Measurements from ENCODE around the gene GPR33. TPM values are rescaled to one million over a fixed set of nuclear protein-coding genes. Genes with fewer than 3 reads are reported as not detected.
A peak's percentile ranks its signal among the peaks of the same experiment; 100 is the strongest.

GPR33 gene
- total RNA-seq, 1 donor from 2014 or later: not detected

DNA sequence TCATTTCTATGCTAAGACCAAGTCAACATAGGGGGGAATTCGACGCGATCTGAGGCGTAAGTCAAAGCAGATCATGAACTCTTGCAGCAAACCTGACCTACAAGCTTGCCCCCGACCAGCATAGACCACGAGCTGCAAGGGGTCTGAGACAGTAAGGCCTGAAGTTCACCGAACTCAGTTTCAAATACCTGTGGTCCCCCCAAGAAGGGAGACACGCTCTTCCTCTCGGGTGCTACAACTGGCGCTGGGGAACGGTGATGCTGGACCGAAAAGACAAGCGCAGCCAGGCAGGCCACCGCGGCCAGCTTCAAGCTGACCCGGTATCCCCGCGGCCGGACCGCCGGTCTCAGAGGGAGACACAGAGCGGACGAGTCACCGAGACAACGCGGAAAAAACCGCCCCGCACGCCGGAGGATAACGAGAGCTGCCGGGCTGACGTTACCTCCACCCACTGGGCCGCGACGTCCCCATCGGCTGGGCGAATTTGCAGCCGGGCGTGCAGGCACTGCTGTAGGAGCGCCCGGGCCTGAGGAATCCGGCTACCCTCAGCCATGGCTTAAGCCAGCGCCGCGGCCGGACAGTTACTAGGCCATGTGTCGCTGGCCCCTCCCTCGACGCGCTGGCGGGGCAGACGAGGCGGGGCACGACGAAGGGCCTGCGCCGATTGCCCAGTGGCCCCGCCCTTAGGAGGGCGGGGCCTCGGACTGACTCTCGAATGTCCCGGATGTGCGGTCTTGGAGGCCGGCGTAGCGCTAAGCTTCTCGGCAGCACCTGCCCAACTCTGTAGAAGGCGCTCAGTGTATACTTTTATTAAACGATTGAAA lies 30.8 kb downstream of the GPR33 start, which contains the start of gene DTD2:
TSS of gene DTD2 (minus strand) at position 666 of the 824 bp plus-strand sequence. CDS start at position 553, 113 bp downstream.
- DNase-seq (ENCODE audit: extremely low spot score, unreplicated experiment): peak; percentile 97
- no peaks in the 10 kb centered on the region for H3K27me3 Mint-ChIP-seq (ENCODE audit: unreplicated experiment)
- H3K4me1 Mint-ChIP-seq (ENCODE audit: unreplicated experiment): peaks cover 32% of the 10 kb centered on the region
- peak within 1 kb of the TSS; percentile 94 for H3K4me3 Mint-ChIP-seq (ENCODE audit: unreplicated experiment)
- TF ChIP-seq, protein P1, sequence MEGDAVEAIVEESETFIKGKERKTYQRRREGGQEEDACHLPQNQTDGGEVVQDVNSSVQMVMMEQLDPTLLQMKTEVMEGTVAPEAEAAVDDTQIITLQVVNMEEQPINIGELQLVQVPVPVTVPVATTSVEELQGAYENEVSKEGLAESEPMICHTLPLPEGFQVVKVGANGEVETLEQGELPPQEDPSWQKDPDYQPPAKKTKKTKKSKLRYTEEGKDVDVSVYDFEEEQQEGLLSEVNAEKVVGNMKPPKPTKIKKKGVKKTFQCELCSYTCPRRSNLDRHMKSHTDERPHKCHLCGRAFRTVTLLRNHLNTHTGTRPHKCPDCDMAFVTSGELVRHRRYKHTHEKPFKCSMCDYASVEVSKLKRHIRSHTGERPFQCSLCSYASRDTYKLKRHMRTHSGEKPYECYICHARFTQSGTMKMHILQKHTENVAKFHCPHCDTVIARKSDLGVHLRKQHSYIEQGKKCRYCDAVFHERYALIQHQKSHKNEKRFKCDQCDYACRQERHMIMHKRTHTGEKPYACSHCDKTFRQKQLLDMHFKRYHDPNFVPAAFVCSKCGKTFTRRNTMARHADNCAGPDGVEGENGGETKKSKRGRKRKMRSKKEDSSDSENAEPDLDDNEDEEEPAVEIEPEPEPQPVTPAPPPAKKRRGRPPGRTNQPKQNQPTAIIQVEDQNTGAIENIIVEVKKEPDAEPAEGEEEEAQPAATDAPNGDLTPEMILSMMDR (IDR thresholded peaks at IDR 0.05): no peak
- no peaks in the 10 kb centered on the region for H3K9me3 Mint-ChIP-seq (ENCODE audit: unreplicated experiment)
- no peaks in the 10 kb centered on the region for H3K36me3 Mint-ChIP-seq (ENCODE audit: unreplicated experiment)
- H3K27ac Mint-ChIP-seq (ENCODE audit: unreplicated experiment): peak within 1 kb of the TSS; percentile 97

DNA sequence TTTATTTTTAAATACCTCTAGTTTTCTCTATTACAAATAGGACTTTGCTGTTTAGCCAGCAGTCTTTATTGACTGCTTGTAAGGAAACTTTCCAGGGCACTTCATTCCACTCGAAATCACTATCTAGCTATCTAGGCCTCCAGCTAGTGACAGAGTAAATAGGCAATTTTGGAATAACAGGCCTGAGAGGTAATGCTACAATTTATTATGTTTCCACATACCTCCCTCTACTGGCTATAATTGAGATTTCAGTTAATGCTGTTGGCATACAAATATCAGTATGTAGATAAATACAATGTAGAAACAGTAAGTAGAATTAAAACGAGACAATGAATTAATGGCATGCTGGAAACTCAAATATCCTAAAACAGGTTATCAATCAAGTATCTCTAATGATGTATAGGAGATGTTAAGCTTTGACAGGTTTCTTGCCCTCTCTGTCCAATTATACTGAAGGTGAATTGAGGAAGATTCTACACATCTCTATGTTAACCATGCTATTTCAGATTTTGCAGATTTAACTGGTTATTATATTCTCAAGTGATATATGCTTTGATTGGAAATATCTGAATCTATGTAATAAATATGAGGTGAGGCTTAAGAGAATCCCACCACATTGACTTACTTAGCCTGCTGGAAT lies 37.7 kb downstream of the GPR33 start:
- no peak overlapping the region for H3K27ac Mint-ChIP-seq (ENCODE audit: unreplicated experiment)
- H3K4me3 Mint-ChIP-seq (ENCODE audit: unreplicated experiment): no peak overlapping the region
- DNase-seq (ENCODE audit: extremely low spot score, unreplicated experiment): no peak

DNA sequence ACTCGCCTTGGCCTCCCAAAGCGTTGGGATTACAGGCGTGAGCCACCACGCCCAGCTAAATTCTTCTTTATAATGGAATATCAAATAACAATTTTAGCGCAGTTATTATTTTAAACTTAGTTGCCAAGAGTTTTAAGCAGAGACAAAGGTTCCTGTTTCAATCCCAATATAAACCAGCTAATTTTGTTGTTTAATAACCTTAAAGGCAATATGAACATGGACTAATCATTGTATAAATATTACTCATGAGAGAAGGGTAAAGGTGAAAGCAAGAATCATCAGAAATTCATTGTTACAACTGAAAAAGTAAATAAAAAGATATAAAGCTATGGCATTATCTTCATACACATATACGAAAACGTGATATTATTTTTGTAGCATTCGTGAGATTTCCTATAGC lies 38.7 kb downstream of the GPR33 start:
- Mint-ChIP-seq H3K4me1 (ENCODE audit: unreplicated experiment) (peaks cover 3% of the 10 kb centered on the region), H3K27ac (ENCODE audit: unreplicated experiment) (no peak overlapping the region), H3K9me3 (ENCODE audit: unreplicated experiment) (no peaks in the 10 kb centered on the region), H3K36me3 (ENCODE audit: unreplicated experiment) (peaks cover 15% of the 10 kb centered on the region), H3K4me3 (ENCODE audit: unreplicated experiment) (no peak overlapping the region), H3K27me3 (ENCODE audit: unreplicated experiment) (no peaks in the 10 kb centered on the region)
- TF ChIP-seq, protein P1 (IDR thresholded peaks at IDR 0.05): no peak
- DNase-seq (ENCODE audit: extremely low spot score, unreplicated experiment): no peak

More for the DNA sequence above, 37.7 kb downstream of the GPR33 start:
- Mint-ChIP-seq H3K36me3 (ENCODE audit: unreplicated experiment) (peaks cover 13% of the 10 kb centered on the region), H3K9me3 (ENCODE audit: unreplicated experiment) (no peaks in the 10 kb centered on the region), H3K27me3 (ENCODE audit: unreplicated experiment) (no peaks in the 10 kb centered on the region), H3K4me1 (ENCODE audit: unreplicated experiment) (peaks cover 9% of the 10 kb centered on the region)
- TF ChIP-seq, protein P1 (IDR thresholded peaks at IDR 0.05): peak; percentile 70

DNA sequence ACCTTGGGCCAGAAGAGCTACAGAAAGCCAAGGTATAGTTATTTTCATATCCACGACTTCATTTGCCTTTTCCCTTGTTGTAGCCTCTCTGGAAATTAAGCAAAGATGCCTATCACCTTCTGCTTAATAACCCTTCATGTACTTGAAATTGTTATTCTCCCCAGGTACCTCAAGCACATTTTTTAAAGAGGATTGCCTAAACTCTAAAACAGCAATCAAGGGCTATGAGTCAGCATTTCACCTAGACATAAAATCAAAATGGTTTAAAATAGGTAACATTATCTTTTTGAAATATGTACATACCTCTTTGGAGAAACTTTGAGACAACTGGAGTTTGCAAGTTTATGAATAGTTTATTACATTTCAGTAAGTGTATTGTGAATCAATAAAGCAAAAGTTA lies 42.1 kb downstream of the GPR33 start:
- Mint-ChIP-seq H3K27me3 (ENCODE audit: unreplicated experiment) (no peaks in the 10 kb centered on the region), H3K4me1 (ENCODE audit: unreplicated experiment) (peaks cover 20% of the 10 kb centered on the region), H3K27ac (ENCODE audit: unreplicated experiment) (no peak overlapping the region), H3K36me3 (ENCODE audit: unreplicated experiment) (peaks cover 14% of the 10 kb centered on the region), H3K4me3 (ENCODE audit: unreplicated experiment) (no peak overlapping the region), H3K9me3 (ENCODE audit: unreplicated experiment) (no peaks in the 10 kb centered on the region)
- DNase-seq (ENCODE audit: extremely low spot score, unreplicated experiment): no peak
- TF ChIP-seq, protein P1 (IDR thresholded peaks at IDR 0.05): no peak

DNA sequence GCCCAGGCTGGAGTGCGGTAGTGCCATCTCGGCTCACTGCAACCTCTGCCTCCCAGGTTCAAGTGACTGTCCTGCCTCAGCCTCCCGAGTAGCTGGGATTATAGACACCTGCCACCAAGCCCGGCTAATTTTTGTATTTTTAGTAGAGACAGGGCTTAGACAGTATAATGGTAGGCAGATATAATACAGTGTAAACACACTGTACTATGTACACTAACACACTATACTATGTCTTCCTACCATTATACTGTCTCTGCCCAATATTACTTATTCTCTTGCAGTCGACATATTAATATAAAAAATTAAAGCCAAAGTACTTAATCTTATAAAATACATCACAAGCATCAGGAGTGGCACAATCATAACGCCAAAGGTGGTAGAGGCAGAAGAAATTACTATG lies 45.6 kb downstream of the GPR33 start:
- no peak overlapping the region for H3K4me3 Mint-ChIP-seq (ENCODE audit: unreplicated experiment)
- peaks cover 20% of the 10 kb centered on the region for H3K4me1 Mint-ChIP-seq (ENCODE audit: unreplicated experiment)
- H3K27ac Mint-ChIP-seq (ENCODE audit: unreplicated experiment): peak overlapping the region; percentile 93
- H3K9me3 Mint-ChIP-seq (ENCODE audit: unreplicated experiment): no peaks in the 10 kb centered on the region
- TF ChIP-seq, protein P1 (IDR thresholded peaks at IDR 0.05): no peak
- DNase-seq (ENCODE audit: extremely low spot score, unreplicated experiment): no peak
- H3K27me3 Mint-ChIP-seq (ENCODE audit: unreplicated experiment): no peaks in the 10 kb centered on the region
- peaks cover 7% of the 10 kb centered on the region for H3K36me3 Mint-ChIP-seq (ENCODE audit: unreplicated experiment)

Data from osteocyte (in vitro differentiated cells).